Activated naive CD4-positive, alpha-beta T cell treated with anti-CD3 and anti-CD28 coated beads for 36 hours (primary cell): Measurements from ENCODE around the gene GDE1. TPM values are rescaled to one million over a fixed set of nuclear protein-coding genes. Genes with fewer than 3 reads are reported as not detected.

Experiments used
- CTCF ChIA-PET: fragments of 350-600 bp; sonication (Branson Sonifier 250); formaldehyde crosslinking; loops from one replicate; lab custom pipeline; 2021; ENCODE audit warnings: antibody characterized with exemption; lab: Charles Lee
- DNase-seq: peaks from one replicate; pipeline ENCODE4 v3.0.0-alpha.2; 2020
- H3K27ac Mint-ChIP-seq: one replicate; pipeline ENCODE4 v1.8.0; 2021; ENCODE audit warnings: mild to moderate bottlenecking, mixed read lengths
- H3K27me3 Mint-ChIP-seq: one replicate; pipeline ENCODE4 v1.8.0; 2021; ENCODE audit warnings: low read depth, mixed read lengths
- H3K36me3 Mint-ChIP-seq: one replicate; pipeline ENCODE4 v1.8.0; 2021; ENCODE audit warnings: low read depth, mixed read lengths
- H3K4me1 Mint-ChIP-seq: one replicate; pipeline ENCODE4 v1.8.0; 2021; ENCODE audit warnings: low read depth, mixed read lengths
- H3K4me3 Mint-ChIP-seq: one replicate; pipeline ENCODE4 v1.8.0; 2021; ENCODE audit warnings: mild to moderate bottlenecking, moderate library complexity, mixed read lengths
- H3K9me3 Mint-ChIP-seq: one replicate; pipeline ENCODE4 v1.8.0; 2021; ENCODE audit warnings: mixed read lengths
- intact Hi-C: fragments of 100-400 bp; cut with micrococcal nuclease; formaldehyde crosslinking; loops from one replicate; pipeline ENCODE4 v1.15.1; 2023
- total RNA-seq, 2 experiments: library from RNA; stranded (reverse); gene quantifications; one replicate each; pipeline ENCODE4 v1.2.3, GENCODE V29; 2021

GDE1 gene
- 10 to 100 TPM; 13.3 to 17.1 TPM for total RNA-seq

GRCh38 chr16:19521471-19522396, at the start of gene GDE1:
Gene GDE1, minus strand, starts transcription at chr16:19522098. Its CDS starts 134 bp downstream, at chr16:19521964.
- CTCF ChIA-PET, result no interaction called here
- Mint-ChIP-seq H3K4me3 (peak within 1 kb of the TSS; percentile 84), H3K9me3 (no peaks in the 10 kb centered on the region), H3K4me1 (peaks cover 45% of the 10 kb centered on the region), H3K27me3 (no peaks in the 10 kb centered on the region), H3K36me3 (peaks cover 9% of the 10 kb centered on the region), H3K27ac (peak within 1 kb of the TSS; percentile 52)
- peak; percentile 96 for DNase-seq
- intact Hi-C loops, result loop anchor here (1.0 to 10.0 kb wide), 6 partner anchors 176 to 1219 kb away; partner anchors contain the start of genes ARL6IP1, IQCK, KNOP1 and SMG1

GRCh38 chr16:19567560-19567959, 45.7 kb upstream of the GDE1 start:
- H3K36me3 Mint-ChIP-seq, result peaks cover 25% of the 10 kb centered on the region

GRCh38 chr16:19566362-19566761, 44.5 kb upstream of the GDE1 start:
- H3K27ac Mint-ChIP-seq, result no peak overlapping the region
- CTCF ChIA-PET, result no interaction called here
- no peak overlapping the region for H3K4me3 Mint-ChIP-seq
- DNase-seq, result no peak
- H3K27me3 Mint-ChIP-seq, result no peaks in the 10 kb centered on the region
- H3K4me1 Mint-ChIP-seq, result no peaks in the 10 kb centered on the region
- peaks cover 24% of the 10 kb centered on the region for H3K36me3 Mint-ChIP-seq
- H3K9me3 Mint-ChIP-seq, result peaks cover 5% of the 10 kb centered on the region
- intact Hi-C loops, result no loop called here

More at GRCh38 chr16:19567560-19567959, 45.7 kb upstream of the GDE1 start:
- CTCF ChIA-PET, result interaction anchor here (0.9 to 1.5 kb wide), 3 partner anchors 11 to 243 kb away, joined by 3 to 5 read pairs (median 3); no protein-coding TSS in a partner anchor
- H3K9me3 Mint-ChIP-seq, result peaks cover 5% of the 10 kb centered on the region
- no peak overlapping the region for H3K27ac Mint-ChIP-seq
- H3K4me1 Mint-ChIP-seq, result no peaks in the 10 kb centered on the region
- no peak for DNase-seq
- no peak overlapping the region for H3K4me3 Mint-ChIP-seq
- intact Hi-C loops, result no loop called here
- H3K27me3 Mint-ChIP-seq, result no peaks in the 10 kb centered on the region

GRCh38 chr16:19563377-19563776, 41.5 kb upstream of the GDE1 start:
- Mint-ChIP-seq H3K36me3 (peaks cover 17% of the 10 kb centered on the region), H3K27ac (no peak overlapping the region)

GRCh38 chr16:19560078-19560477, 38.2 kb upstream of the GDE1 start:
- H3K4me1 Mint-ChIP-seq, result peaks cover 7% of the 10 kb centered on the region
- intact Hi-C loops, result no loop called here
- peaks cover 5% of the 10 kb centered on the region for H3K9me3 Mint-ChIP-seq
- no peak overlapping the region for H3K4me3 Mint-ChIP-seq
- no peaks in the 10 kb centered on the region for H3K27me3 Mint-ChIP-seq
- H3K36me3 Mint-ChIP-seq, result peaks cover 12% of the 10 kb centered on the region
- H3K27ac Mint-ChIP-seq, result no peak overlapping the region
- CTCF ChIA-PET, result interaction anchor here (0.7 to 5.1 kb wide), 4 partner anchors 54 to 1217 kb away, joined by 3 to 28 read pairs (median 3); no protein-coding TSS in a partner anchor
- no peak for DNase-seq

More at GRCh38 chr16:19563377-19563776, 41.5 kb upstream of the GDE1 start:
- CTCF ChIA-PET, result interaction anchor here (0.6 to 1.1 kb wide), 4 partner anchors 28 to 613 kb away, joined by 3 to 4 read pairs (median 3); no protein-coding TSS in a partner anchor
- Mint-ChIP-seq H3K4me1 (no peaks in the 10 kb centered on the region), H3K4me3 (no peak overlapping the region), H3K9me3 (peaks cover 5% of the 10 kb centered on the region), H3K27me3 (no peaks in the 10 kb centered on the region)
- DNase-seq, result no peak
- intact Hi-C loops, result no loop called here

GRCh38 chr16:19559242-19559910, 37.5 kb upstream of the GDE1 start:
- CTCF ChIA-PET, result interaction anchor here (0.6 to 5.1 kb wide), 6 partner anchors 40 to 1218 kb away, joined by 3 to 28 read pairs (median 3); no protein-coding TSS in a partner anchor
- Mint-ChIP-seq H3K4me3 (no peak overlapping the region), H3K9me3 (peaks cover 5% of the 10 kb centered on the region), H3K36me3 (peaks cover 7% of the 10 kb centered on the region), H3K4me1 (peaks cover 10% of the 10 kb centered on the region), H3K27ac (no peak overlapping the region), H3K27me3 (no peaks in the 10 kb centered on the region)
- intact Hi-C loops, result loop anchor here (1.0 to 10.0 kb wide), 3 partner anchors 42 to 825 kb away; no protein-coding TSS in a partner anchor
- DNase-seq, result peak; percentile 22

- Mint-ChIP-seq H3K27ac (peak overlapping the region; percentile 89), H3K36me3 (peaks cover 2% of the 10 kb centered on the region), H3K4me3 (peak overlapping the region; percentile 91), H3K4me1 (peaks cover 17% of the 10 kb centered on the region), H3K9me3 (no peaks in the 10 kb centered on the region), H3K27me3 (no peaks in the 10 kb centered on the region)
- peak; percentile 41 for DNase-seq
- CTCF ChIA-PET, result interaction anchor here (0.6 to 5.1 kb wide), 15 partner anchors 10 to 828 kb away, joined by 3 to 28 read pairs (median 4); no protein-coding TSS in a partner anchor
- intact Hi-C loops, result loop anchor here (1.0 to 10.0 kb wide), 4 partner anchors 33 to 829 kb away; partner anchors contain the start of genes CCP110, COQ7, IQCK and KNOP1
These were observed 34.3 kb upstream of the GDE1 start for GRCh38 chr16:19555938-19556771.

GRCh38 chr16:19555186-19555937, 33.5 kb upstream of the GDE1 start, which contains the start of gene VPS35L:
Gene VPS35L, plus strand, starts transcription at chr16:19555703. Its CDS starts 27 bp downstream, at chr16:19555730.
- intact Hi-C loops, result loop anchor here (1.0 to 10.0 kb wide), 4 partner anchors 32 to 829 kb away; partner anchors contain the start of genes CCP110, COQ7, IQCK and KNOP1
- DNase-seq, result peak; percentile 93
- H3K27me3 Mint-ChIP-seq, result no peaks in the 10 kb centered on the region

GRCh38 chr16:19549673-19550072, 27.8 kb upstream of the GDE1 start:
- intact Hi-C loops, result loop anchor here (10.0 kb wide), 1 partner anchor 835 kb away; no protein-coding TSS in a partner anchor
- Mint-ChIP-seq H3K27ac (no peak overlapping the region), H3K36me3 (peaks cover 4% of the 10 kb centered on the region), H3K27me3 (no peaks in the 10 kb centered on the region), H3K9me3 (no peaks in the 10 kb centered on the region), H3K4me1 (peaks cover 8% of the 10 kb centered on the region), H3K4me3 (no peak overlapping the region)
- no peak for DNase-seq
- CTCF ChIA-PET, result no interaction called here

More at GRCh38 chr16:19555186-19555937, 33.5 kb upstream of the GDE1 start, which contains the start of gene VPS35L:
- peaks cover 17% of the 10 kb centered on the region for H3K4me1 Mint-ChIP-seq
- peaks cover 2% of the 10 kb centered on the region for H3K36me3 Mint-ChIP-seq
- no peaks in the 10 kb centered on the region for H3K9me3 Mint-ChIP-seq
- CTCF ChIA-PET, result interaction anchor here (0.6 to 5.1 kb wide), 14 partner anchors 9 to 519 kb away, joined by 3 to 28 read pairs (median 3); no protein-coding TSS in a partner anchor
- peak within 1 kb of the TSS; percentile 91 for H3K4me3 Mint-ChIP-seq
- H3K27ac Mint-ChIP-seq, result peak within 1 kb of the TSS; percentile 89

GRCh38 chr16:19548144-19548543, 26.2 kb upstream of the GDE1 start:
- Mint-ChIP-seq H3K9me3 (no peaks in the 10 kb centered on the region), H3K4me1 (no peaks in the 10 kb centered on the region), H3K27ac (no peak overlapping the region), H3K27me3 (no peaks in the 10 kb centered on the region), H3K36me3 (peaks cover 14% of the 10 kb centered on the region), H3K4me3 (no peak overlapping the region)
- DNase-seq, result no peak
- intact Hi-C loops, result no loop called here
- CTCF ChIA-PET, result interaction anchor here (0.6 kb wide), 1 partner anchor 291 kb away, joined by 4 read pairs; no protein-coding TSS in a partner anchor
